ENCODE data around the gene PDGFD. TPM values are rescaled to one million over a fixed set of nuclear protein-coding genes. Genes with fewer than 3 reads are reported as not detected.

PDGFD gene
- total RNA-seq, 4 donors from 2014 or later = 4.4 to 26.4 (median 13.1) TPM

GRCh38 chr11:104105155-104105554, 58.8 kb downstream of the PDGFD start:
- H3K4me1 ChIP-seq = no peaks in the 10 kb centered on the region
- no peaks in the 10 kb centered on the region for H3K9me3 ChIP-seq
- no peak for ATAC-seq
- 57% methylated on average over 1 of the region's 1 CpG; no CpG with 5 or more reads in 1 of the 2 donors for WGBS, 2 donors (ENCODE audit: low coverage in 1 of 2)
- no peaks in the 10 kb centered on the region for H3K27me3 ChIP-seq
- no peaks in the 10 kb centered on the region for H3K36me3 ChIP-seq
- TF ChIP-seq CTCF (IDR thresholded peaks at IDR 0.05) = no peak
- no peak for TF ChIP-seq POLR2AphosphoS5 (IDR thresholded peaks at IDR 0.05)
- TF ChIP-seq EP300 (IDR thresholded peaks at IDR 0.05) = no peak
- no peak for TF ChIP-seq POLR2A (IDR thresholded peaks at IDR 0.05)
- no peak overlapping the region for H3K4me3 ChIP-seq
- no peak overlapping the region for H3K27ac ChIP-seq

GRCh38 chr11:104104664-104105063, 59.3 kb downstream of the PDGFD start:
- no peak for ATAC-seq
- Histone ChIP-seq H3K27ac (no peak overlapping the region), H3K27me3 (no peaks in the 10 kb centered on the region), H3K9me3 (no peaks in the 10 kb centered on the region), H3K4me1 (no peaks in the 10 kb centered on the region), H3K36me3 (no peaks in the 10 kb centered on the region), H3K4me3 (no peak overlapping the region)
- WGBS, 2 donors (ENCODE audit: low coverage in 1 of 2) = 95 to 97% methylated on average over 2 to 3 of the region's 3 CpGs
- no peak for TF ChIP-seq POLR2A (IDR thresholded peaks at IDR 0.05)
- no peak for TF ChIP-seq POLR2AphosphoS5 (IDR thresholded peaks at IDR 0.05)
- TF ChIP-seq CTCF (IDR thresholded peaks at IDR 0.05) = no peak
- TF ChIP-seq EP300 (IDR thresholded peaks at IDR 0.05) = no peak

- no peaks in the 10 kb centered on the region for H3K36me3 ChIP-seq
- H3K4me1 ChIP-seq = no peaks in the 10 kb centered on the region
- H3K9me3 ChIP-seq = no peaks in the 10 kb centered on the region
- TF ChIP-seq POLR2A (IDR thresholded peaks at IDR 0.05) = no peak
- TF ChIP-seq EP300 (IDR thresholded peaks at IDR 0.05) = no peak
- no peak for TF ChIP-seq CTCF (IDR thresholded peaks at IDR 0.05)
- no peak overlapping the region for H3K27ac ChIP-seq
- no peak overlapping the region for H3K4me3 ChIP-seq
- H3K27me3 ChIP-seq = no peaks in the 10 kb centered on the region
- ATAC-seq = no peak
- 70 to 93% methylated on average over 1 to 2 of the region's 2 CpGs for WGBS, 2 donors (ENCODE audit: low coverage in 1 of 2)
These were observed 59.7 kb downstream of the PDGFD start for GRCh38 chr11:104104201-104104600.

GRCh38 chr11:104098555-104098954, 65.4 kb downstream of the PDGFD start:
- 38 to 43% methylated on average over 2 of the region's 3 CpGs for WGBS, 2 donors (ENCODE audit: low coverage in 1 of 2)
- no peak for TF ChIP-seq POLR2A (IDR thresholded peaks at IDR 0.05)
- no peak for TF ChIP-seq EP300 (IDR thresholded peaks at IDR 0.05)
- TF ChIP-seq CTCF (IDR thresholded peaks at IDR 0.05) = no peak
- TF ChIP-seq POLR2AphosphoS5 (IDR thresholded peaks at IDR 0.05) = no peak
- Histone ChIP-seq H3K4me3 (no peak overlapping the region), H3K27ac (no peak overlapping the region), H3K27me3 (no peaks in the 10 kb centered on the region), H3K36me3 (no peaks in the 10 kb centered on the region), H3K9me3 (no peaks in the 10 kb centered on the region), H3K4me1 (no peaks in the 10 kb centered on the region)
- ATAC-seq = no peak

GRCh38 chr11:104098132-104098531, 65.8 kb downstream of the PDGFD start:
- H3K27ac ChIP-seq = no peak overlapping the region
- H3K9me3 ChIP-seq = no peaks in the 10 kb centered on the region
- WGBS, 2 donors (ENCODE audit: low coverage in 1 of 2) = 83% methylated on average over 1 of the region's 1 CpG; no CpG with 5 or more reads in 1 of the 2 donors
- TF ChIP-seq CTCF (IDR thresholded peaks at IDR 0.05) (no peak), EP300 (IDR thresholded peaks at IDR 0.05) (no peak), POLR2A (IDR thresholded peaks at IDR 0.05) (no peak), POLR2AphosphoS5 (IDR thresholded peaks at IDR 0.05) (no peak)
- no peaks in the 10 kb centered on the region for H3K27me3 ChIP-seq
- no peak overlapping the region for H3K4me3 ChIP-seq
- H3K4me1 ChIP-seq = no peaks in the 10 kb centered on the region
- no peaks in the 10 kb centered on the region for H3K36me3 ChIP-seq
- ATAC-seq = no peak
